ENCODE results near the gene MSI2.

MSI2 gene

DNA sequence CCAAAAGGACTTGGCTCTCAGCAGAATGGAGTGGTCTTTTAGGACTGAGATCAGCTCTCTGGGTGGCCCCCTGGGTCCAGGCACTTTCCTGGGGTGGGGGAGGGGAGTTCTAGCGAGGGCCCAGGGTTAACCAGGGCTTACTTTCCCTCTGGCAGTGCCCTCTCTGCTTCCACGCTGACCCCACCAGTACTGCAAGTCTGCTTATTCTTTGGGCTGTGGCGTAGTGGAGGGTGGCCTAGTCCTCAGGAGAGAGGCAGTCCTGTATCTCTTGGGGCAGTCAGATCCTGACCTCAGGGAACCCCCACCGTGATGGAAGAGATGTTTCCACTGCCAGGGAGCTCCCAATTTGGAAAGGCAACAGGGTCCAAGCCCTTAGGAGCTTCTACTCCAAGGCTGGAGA is 409.4 kb downstream of the MSI2 start:
- no peak for DNase-seq (ENCODE audit: low read depth, low spot score)
- TF ChIP-seq FOXP2 (optimal IDR thresholded peaks at IDR 0.05; ENCODE audit: control extremely low read depth, extremely low read length, insufficient read depth) (no peak), POLR2AphosphoS5 (IDR thresholded peaks at IDR 0.05; ENCODE audit: borderline replicate concordance, low read depth, low read length) (no peak), EZH2 (IDR thresholded peaks at IDR 0.05) (no peak)
- Histone ChIP-seq H3K36me3 (ENCODE audit: insufficient read depth, low read length) (no peaks in the 10 kb centered on the region), H3K9me3 (ENCODE audit: low read depth, low read length) (no peaks in the 10 kb centered on the region), H3K9ac (ENCODE audit: insufficient read length) (no peak overlapping the region), H3K27ac (no peak overlapping the region), H3K4me3 (no peak overlapping the region)

DNA sequence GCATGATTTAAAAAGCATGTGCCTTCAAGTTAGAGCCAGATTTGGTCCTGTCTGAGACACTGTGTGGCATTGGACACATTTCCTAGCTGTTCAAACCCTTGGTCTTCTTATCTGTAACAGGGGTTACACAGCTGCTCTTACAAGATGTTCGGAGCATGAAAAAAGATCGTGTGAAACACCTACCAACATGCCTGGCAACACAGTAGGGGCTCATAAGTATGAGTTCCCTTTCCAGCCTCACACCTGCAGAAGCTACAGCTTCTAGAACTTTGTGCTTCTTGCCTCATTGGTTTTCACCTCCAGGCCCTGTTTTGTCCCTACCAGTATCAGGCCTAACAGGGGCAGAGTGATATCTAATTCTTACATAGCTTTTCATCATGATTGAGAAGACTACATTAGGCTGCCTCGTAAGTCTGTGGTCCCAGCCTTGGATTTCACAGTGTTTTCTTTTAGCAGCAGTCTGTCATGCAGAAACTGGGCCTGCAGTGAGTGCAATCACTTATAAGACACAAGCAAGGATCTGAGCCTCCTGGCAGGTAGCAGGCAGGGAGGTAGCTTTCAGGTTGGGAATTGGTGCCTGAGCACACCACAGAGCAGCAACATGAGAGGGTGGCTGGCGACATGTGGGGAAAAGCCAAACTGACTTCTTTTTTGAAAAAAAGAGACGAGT is 410.0 kb downstream of the MSI2 start:
- TF ChIP-seq FOXP2 (optimal IDR thresholded peaks at IDR 0.05; ENCODE audit: control extremely low read depth, extremely low read length, insufficient read depth) (no peak), EZH2 (IDR thresholded peaks at IDR 0.05) (no peak), POLR2AphosphoS5 (IDR thresholded peaks at IDR 0.05; ENCODE audit: borderline replicate concordance, low read depth, low read length) (no peak)
- no peak overlapping the region for H3K27ac ChIP-seq
- H3K4me3 ChIP-seq = no peak overlapping the region
- no peak for DNase-seq (ENCODE audit: low read depth, low spot score)
- H3K9ac ChIP-seq (ENCODE audit: insufficient read length) = no peak overlapping the region
- H3K36me3 ChIP-seq (ENCODE audit: insufficient read depth, low read length) = no peaks in the 10 kb centered on the region
- no peaks in the 10 kb centered on the region for H3K9me3 ChIP-seq (ENCODE audit: low read depth, low read length)

DNA sequence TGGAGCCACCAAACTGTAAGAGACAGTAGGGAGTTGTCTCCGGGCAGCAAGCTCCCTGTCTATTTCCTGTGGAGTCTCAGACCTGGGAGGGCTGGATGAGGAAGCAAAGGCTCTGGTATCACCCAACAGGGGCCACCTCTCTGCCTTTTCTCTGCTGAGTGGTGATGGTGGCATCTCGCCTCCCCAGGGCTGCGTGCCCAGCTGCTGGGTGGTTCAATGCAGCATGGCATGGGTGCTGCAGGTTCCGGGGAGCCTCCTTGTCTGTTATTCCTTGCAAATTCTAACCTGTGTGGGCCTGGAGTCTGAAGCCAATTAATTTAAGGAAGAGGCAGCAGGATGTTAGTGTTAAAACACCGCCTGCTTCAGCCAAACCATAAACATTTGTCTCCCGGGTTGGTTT is 410.6 kb downstream of the MSI2 start:
- no peak for DNase-seq (ENCODE audit: low read depth, low spot score)
- no peaks in the 10 kb centered on the region for H3K9me3 ChIP-seq (ENCODE audit: low read depth, low read length)
- H3K4me3 ChIP-seq = no peak overlapping the region
- no peak overlapping the region for H3K9ac ChIP-seq (ENCODE audit: insufficient read length)
- H3K27ac ChIP-seq = no peak overlapping the region
- H3K36me3 ChIP-seq (ENCODE audit: insufficient read depth, low read length) = no peaks in the 10 kb centered on the region
- TF ChIP-seq EZH2 (IDR thresholded peaks at IDR 0.05) (no peak), FOXP2 (optimal IDR thresholded peaks at IDR 0.05; ENCODE audit: control extremely low read depth, extremely low read length, insufficient read depth) (no peak), POLR2AphosphoS5 (IDR thresholded peaks at IDR 0.05; ENCODE audit: borderline replicate concordance, low read depth, low read length) (no peak)

DNA sequence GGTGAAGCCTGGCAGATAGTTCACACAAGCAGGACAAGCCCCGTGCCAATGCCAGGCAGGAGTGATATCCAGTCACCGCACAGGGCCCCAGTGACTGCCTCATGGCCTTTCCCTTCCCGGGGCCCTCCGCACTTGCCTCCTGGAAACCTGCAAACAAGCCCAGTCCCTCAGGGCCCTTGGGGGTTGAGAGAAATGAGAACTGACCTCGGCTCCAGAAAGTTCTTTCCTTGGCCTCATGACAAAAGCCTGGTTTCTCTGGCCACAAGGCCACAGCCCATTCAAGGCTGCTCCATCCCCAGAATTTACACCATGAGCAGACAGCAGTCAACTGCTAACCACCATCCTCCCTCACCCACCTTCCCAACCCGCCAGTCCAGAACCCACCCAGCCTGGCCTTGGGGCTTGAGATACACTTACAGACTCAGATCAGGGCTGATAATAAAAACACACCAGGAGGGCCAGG is 411.2 kb downstream of the MSI2 start:
- no peaks in the 10 kb centered on the region for H3K9me3 ChIP-seq (ENCODE audit: low read depth, low read length)
- no peak for DNase-seq (ENCODE audit: low read depth, low spot score)
- H3K36me3 ChIP-seq (ENCODE audit: insufficient read depth, low read length) = no peaks in the 10 kb centered on the region
- H3K9ac ChIP-seq (ENCODE audit: insufficient read length) = no peak overlapping the region
- H3K4me3 ChIP-seq = no peak overlapping the region
- H3K27ac ChIP-seq = no peak overlapping the region
- TF ChIP-seq EZH2 (IDR thresholded peaks at IDR 0.05) (no peak), POLR2AphosphoS5 (IDR thresholded peaks at IDR 0.05; ENCODE audit: borderline replicate concordance, low read depth, low read length) (no peak), FOXP2 (optimal IDR thresholded peaks at IDR 0.05; ENCODE audit: control extremely low read depth, extremely low read length, insufficient read depth) (no peak)

DNA sequence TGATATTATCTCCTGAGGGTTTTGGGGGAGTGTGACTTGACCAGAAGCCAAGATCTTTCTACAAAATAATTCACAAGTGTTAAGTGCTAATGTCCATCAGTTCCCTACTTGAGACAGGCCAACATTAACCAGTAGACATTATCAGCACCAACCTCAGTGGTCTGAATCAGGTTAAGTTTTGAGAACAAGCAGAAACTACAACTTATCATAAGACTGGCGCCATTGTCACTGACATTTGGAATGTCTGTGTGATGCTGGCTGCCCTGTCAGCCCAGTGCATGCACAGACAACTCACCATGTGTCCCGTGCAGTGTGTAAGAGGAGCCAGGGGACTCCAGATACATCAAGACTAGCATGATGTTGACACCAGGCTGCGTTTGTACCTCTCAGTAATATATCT is 412.0 kb downstream of the MSI2 start:
- no peaks in the 10 kb centered on the region for H3K9me3 ChIP-seq (ENCODE audit: low read depth, low read length)
- H3K27ac ChIP-seq = no peak overlapping the region
- no peak overlapping the region for H3K9ac ChIP-seq (ENCODE audit: insufficient read length)
- no peak overlapping the region for H3K4me3 ChIP-seq
- no peak for TF ChIP-seq EZH2 (IDR thresholded peaks at IDR 0.05)
- TF ChIP-seq POLR2AphosphoS5 (IDR thresholded peaks at IDR 0.05; ENCODE audit: borderline replicate concordance, low read depth, low read length) = no peak
- TF ChIP-seq FOXP2 (optimal IDR thresholded peaks at IDR 0.05; ENCODE audit: control extremely low read depth, extremely low read length, insufficient read depth) = no peak
- H3K36me3 ChIP-seq (ENCODE audit: insufficient read depth, low read length) = no peaks in the 10 kb centered on the region
- no peak for DNase-seq (ENCODE audit: low read depth, low spot score)

DNA sequence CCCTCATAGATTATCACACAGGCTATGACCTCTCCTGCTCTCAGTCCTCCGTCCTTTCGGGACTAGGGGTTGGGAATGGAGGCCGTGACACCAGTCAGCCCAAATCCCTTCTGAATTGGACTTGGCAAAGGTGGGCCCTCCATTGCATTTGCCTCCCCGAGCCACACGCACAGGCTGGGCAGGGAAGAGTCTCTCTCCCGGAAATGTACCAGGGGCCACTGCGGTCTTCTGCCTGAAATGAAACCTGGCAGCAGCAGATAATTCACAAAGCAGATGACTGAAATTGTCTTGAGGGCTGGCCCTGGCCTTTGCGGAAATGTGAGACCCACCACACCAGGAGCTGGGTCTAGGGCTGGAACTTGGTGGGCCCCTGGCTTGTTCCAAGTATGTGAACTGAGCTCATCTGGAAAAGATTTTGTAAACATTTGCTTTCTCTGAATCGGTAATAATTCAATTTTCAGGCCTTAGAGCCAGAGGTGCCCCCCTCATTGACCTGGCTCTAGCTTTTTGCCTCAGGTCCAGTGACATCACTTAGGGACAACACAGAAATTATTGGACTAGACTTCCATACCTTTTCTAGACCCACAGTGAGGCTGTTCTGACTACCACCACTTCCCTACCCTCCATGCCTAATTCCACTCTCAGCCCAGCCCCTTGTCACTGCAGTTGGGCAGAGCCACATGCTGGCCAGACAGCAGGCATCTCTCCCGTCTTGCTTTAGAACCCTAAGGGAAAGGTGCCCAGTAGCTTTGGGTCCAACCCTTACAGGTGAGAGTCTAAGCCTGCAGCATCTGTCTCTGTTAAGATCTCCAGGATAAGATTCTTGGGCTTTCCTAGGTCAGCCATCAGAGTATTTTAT is 413.6 kb downstream of the MSI2 start:
- H3K9ac ChIP-seq (ENCODE audit: insufficient read length) = no peak overlapping the region
- no peak overlapping the region for H3K4me3 ChIP-seq
- no peak for DNase-seq (ENCODE audit: low read depth, low spot score)
- H3K9me3 ChIP-seq (ENCODE audit: low read depth, low read length) = no peaks in the 10 kb centered on the region
- H3K27ac ChIP-seq = no peak overlapping the region
- H3K36me3 ChIP-seq (ENCODE audit: insufficient read depth, low read length) = no peaks in the 10 kb centered on the region
- no peak for TF ChIP-seq POLR2AphosphoS5 (IDR thresholded peaks at IDR 0.05; ENCODE audit: borderline replicate concordance, low read depth, low read length)

DNA sequence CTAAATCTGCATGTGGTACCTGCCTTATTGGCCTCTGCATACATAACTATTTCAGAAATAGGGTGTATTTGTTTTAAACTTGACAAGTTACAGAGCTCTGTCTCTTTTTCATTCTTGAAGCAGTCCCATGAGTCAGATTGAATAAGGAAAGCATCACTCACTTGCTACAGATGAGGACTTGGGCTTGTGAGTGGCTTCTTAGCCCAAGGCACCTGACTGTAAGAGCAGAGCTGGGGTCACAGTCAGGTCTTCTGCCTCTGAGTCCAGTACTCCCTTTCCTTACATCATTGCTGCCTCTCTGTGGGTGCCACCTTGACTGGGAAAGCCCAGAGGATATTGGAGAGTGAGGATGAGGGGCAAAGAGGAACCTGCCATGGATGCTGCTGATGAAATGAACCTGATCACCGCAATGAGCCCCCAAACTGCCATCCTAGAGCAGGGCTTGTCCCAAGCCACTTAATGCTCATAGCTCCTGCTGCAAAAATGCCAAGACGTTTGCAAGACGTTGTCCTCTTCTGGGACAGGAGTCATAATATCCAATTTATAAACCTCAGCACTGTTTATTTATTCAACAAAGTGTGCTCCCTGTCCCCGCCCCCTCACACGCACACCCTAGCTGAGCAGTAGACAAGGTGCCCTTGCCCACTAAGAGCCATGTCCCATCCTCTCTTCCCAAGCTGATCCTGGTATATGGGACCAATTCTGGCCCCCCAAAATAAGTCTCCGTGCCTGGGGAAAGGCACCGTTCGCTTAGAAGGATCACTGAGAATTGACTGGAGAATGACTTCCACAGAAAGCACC is 414.6 kb downstream of the MSI2 start:
- no peak for DNase-seq (ENCODE audit: low read depth, low spot score)
- H3K9me3 ChIP-seq (ENCODE audit: low read depth, low read length) = no peaks in the 10 kb centered on the region
- TF ChIP-seq EZH2 (IDR thresholded peaks at IDR 0.05) (no peak), FOXP2 (optimal IDR thresholded peaks at IDR 0.05; ENCODE audit: control extremely low read depth, extremely low read length, insufficient read depth) (no peak)
- H3K4me3 ChIP-seq = no peak overlapping the region
- H3K27ac ChIP-seq = no peak overlapping the region
- H3K9ac ChIP-seq (ENCODE audit: insufficient read length) = no peak overlapping the region
- H3K36me3 ChIP-seq (ENCODE audit: insufficient read depth, low read length) = no peaks in the 10 kb centered on the region

All from SK-N-MC (cell line).